HG02884 (cell line): ENCODE results near the gene KIAA1614.

Experiments
- ATAC-seq: cut with Tn5 transposase; IDR thresholded peaks from one replicate; pipeline ENCODE4 v1.9.1; 2021; ENCODE audit warnings: mild to moderate bottlenecking, moderate library complexity; ENCODE audit not compliant: unreplicated experiment

KIAA1614 gene

GRCh38 chr1:180939073-180939710 is 26.5 kb downstream of the KIAA1614 start:
- no peak for ATAC-seq

GRCh38 chr1:180939711-180940103 is 27.0 kb downstream of the KIAA1614 start:
- no peak for ATAC-seq

- no peak for ATAC-seq
Observed at GRCh38 chr1:180940445-180940844, 27.7 kb downstream of the KIAA1614 start.

- ATAC-seq = no peak
Observed at GRCh38 chr1:180941518-180942275, 29.0 kb downstream of the KIAA1614 start.

- no peak for ATAC-seq
Observed at GRCh38 chr1:180945151-180945550, 32.5 kb downstream of the KIAA1614 start.

GRCh38 chr1:180945551-180945950 is 32.9 kb downstream of the KIAA1614 start:
- no peak for ATAC-seq

GRCh38 chr1:180946056-180946455 is 33.4 kb downstream of the KIAA1614 start:
- ATAC-seq = no peak

GRCh38 chr1:180946541-180947498 is 34.1 kb downstream of the KIAA1614 start:
- ATAC-seq = no peak

- ATAC-seq = no peak
Observed at GRCh38 chr1:180947499-180947885, 34.8 kb downstream of the KIAA1614 start.

- ATAC-seq = no peak
Observed at GRCh38 chr1:180947901-180948640, 35.4 kb downstream of the KIAA1614 start.

- no peak for ATAC-seq
Observed at GRCh38 chr1:180948641-180949615, 36.2 kb downstream of the KIAA1614 start.

- no peak for ATAC-seq
Observed at GRCh38 chr1:180949616-180950000, 36.9 kb downstream of the KIAA1614 start.

GRCh38 chr1:180950321-180950720 is 37.6 kb downstream of the KIAA1614 start:
- ATAC-seq = no peak

GRCh38 chr1:180951186-180951745 is 38.6 kb downstream of the KIAA1614 start:
- no peak for ATAC-seq

GRCh38 chr1:180951836-180952656 is 39.3 kb downstream of the KIAA1614 start:
- ATAC-seq = no peak

GRCh38 chr1:180952657-180953013 is 39.9 kb downstream of the KIAA1614 start:
- ATAC-seq = no peak

- peak; percentile 31 for ATAC-seq
Observed at GRCh38 chr1:180953291-180954004, 40.8 kb downstream of the KIAA1614 start.
